Brain microvascular endothelial cell (primary cell): ENCODE measurements around the gene MMP17.

Experiments used
- DNase-seq: peaks from one replicate; pipeline ENCODE4 v3.0.0-alpha.2; 2020
- H3K27ac ChIP-seq: fragments of 250-450 bp; sonication (Bioruptor Pico); 2 replicates; pipeline ENCODE4 v1.5.1; 2020; ENCODE audit warnings: mild to moderate bottlenecking, moderate library complexity
- H3K27me3 ChIP-seq: fragments of 250-450 bp; sonication (Bioruptor Pico); replicated peaks from 2 replicates; pipeline ENCODE4 v1.5.1; 2020; ENCODE audit warnings: mild to moderate bottlenecking
- H3K36me3 ChIP-seq: fragments of 250-450 bp; sonication (Bioruptor Pico); replicated peaks from 2 replicates; pipeline ENCODE4 v1.5.1; 2020; ENCODE audit warnings: mild to moderate bottlenecking
- H3K4me3 ChIP-seq: 2 replicates; pipeline ENCODE4 v1.5.1; 2011; ENCODE audit warnings: low read depth, mild to moderate bottlenecking, control low read depth, low read length, moderate library complexity
- CTCF ChIP-seq: IDR thresholded peaks from 2 replicates; pipeline ENCODE4 v1.5.1; 2011; ENCODE audit warnings: low read depth, mild to moderate bottlenecking, moderate library complexity, low read length, control low read depth, inconsistent platforms; ENCODE audit errors: missing control alignments
- in situ Hi-C: cut with HindIII; loops from 2 replicates; pipeline ENCODE4 v1.10.0; 2017; ENCODE audit warnings: low sequenced_read_pairs, low pct_ligation_motif_present

Gene MMP17

DNA sequence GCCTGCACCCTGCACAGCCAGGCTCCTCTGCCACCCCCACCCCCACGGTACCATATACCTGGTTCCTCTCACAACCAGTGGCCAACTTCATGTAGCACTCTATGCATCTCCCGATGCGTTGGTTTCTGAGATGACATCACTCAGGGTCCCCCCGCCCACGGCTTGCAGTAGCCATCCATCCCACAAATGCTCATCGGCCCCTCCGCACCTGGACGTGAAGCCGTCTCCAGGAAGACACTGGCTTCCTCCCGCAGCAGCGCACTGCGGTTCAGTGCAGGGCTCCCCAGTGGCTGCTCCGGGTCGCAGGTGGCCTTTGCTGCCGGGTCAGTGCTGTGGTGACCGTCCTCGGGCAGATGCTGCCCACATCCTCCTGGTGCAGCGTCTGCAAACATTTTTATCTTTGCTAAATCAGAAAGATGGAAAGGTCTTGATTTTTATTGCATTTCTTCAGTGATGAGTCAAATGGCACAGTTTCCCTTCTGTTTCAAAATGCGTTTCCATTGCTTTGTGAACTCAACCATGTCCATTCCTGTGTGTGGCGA is 27.5 kb upstream of the MMP17 start:
- in situ Hi-C loops: no loop called here
- DNase-seq: no peak
- H3K27me3 ChIP-seq: no peaks in the 10 kb centered on the region
- H3K36me3 ChIP-seq: peaks cover 9% of the 10 kb centered on the region
- H3K27ac ChIP-seq: no peak overlapping the region
- no peak overlapping the region for H3K4me3 ChIP-seq
- TF ChIP-seq CTCF: no peak

DNA sequence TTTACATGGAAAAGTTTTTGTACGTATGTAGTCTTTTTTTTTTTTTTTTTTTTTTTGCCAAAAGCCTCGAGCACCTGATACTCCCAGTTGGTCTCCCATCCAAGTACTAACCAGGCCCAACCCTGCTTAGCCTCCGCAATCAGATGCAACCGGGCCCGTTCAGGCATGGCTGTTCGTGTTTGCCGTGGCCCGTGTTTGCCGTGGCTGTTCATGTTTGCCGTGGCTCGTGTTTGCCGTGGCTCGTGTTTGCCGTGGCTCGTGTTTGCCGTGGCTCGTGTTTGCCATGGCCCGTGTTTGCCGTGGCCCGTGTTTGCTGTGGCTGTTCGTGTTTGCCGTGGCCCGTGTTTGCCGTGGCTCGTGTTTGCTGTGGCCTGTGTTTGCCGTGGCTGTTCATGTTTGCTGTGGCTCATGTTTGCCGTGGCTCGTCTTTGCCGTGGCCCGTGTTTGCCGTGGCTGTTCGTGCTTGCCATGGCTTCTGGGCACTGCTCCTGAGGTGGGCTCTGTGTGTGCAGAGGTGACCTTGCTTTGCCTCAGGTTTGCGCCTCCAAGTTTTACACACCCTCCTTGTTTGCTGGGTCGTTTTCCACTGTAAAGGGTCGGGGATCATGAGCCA is 26.8 kb upstream of the MMP17 start:
- TF ChIP-seq CTCF: no peak
- H3K27ac ChIP-seq: no peak overlapping the region
- H3K4me3 ChIP-seq: no peak overlapping the region
- DNase-seq: no peak
- H3K36me3 ChIP-seq: peaks cover 9% of the 10 kb centered on the region
- in situ Hi-C loops: no loop called here
- no peaks in the 10 kb centered on the region for H3K27me3 ChIP-seq

DNA sequence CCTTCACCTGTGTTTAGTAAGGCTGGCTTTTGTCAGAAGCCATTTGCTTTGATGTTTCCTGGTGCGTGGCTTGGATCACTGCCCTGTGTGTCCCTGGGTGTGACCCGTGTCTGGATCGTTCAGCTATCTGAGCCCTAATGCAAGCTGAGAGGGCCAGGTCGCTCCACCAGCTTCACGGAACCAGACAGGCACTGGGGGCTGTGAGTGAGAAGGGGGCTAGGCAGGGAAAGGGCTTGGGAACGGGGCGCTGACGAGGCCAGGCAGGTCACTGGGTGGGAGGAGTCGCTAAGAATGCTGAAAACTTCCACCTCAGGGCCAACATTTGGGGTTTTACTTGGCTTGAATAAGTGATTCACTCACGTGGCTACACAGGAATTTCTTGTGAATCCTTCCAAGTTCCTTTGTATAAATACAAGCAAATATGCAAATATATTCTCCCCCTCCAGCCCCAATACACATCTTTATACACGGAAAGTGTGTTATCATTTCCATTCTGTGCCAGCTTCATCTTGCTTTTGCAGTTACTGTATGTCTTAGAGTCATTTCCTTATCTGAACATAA is 24.2 kb upstream of the MMP17 start:
- DNase-seq: peak; percentile 18
- Histone ChIP-seq H3K27me3 (no peaks in the 10 kb centered on the region), H3K4me3 (no peak overlapping the region), H3K36me3 (peaks cover 9% of the 10 kb centered on the region), H3K27ac (no peak overlapping the region)
- TF ChIP-seq CTCF: no peak
- in situ Hi-C loops: no loop called here

GRCh38 chr12:131805421-131805820 is 22.8 kb upstream of the MMP17 start:
- Histone ChIP-seq H3K36me3 (peaks cover 3% of the 10 kb centered on the region), H3K27ac (no peak overlapping the region), H3K27me3 (no peaks in the 10 kb centered on the region), H3K4me3 (no peak overlapping the region)
- in situ Hi-C loops: no loop called here
- DNase-seq: no peak
- TF ChIP-seq CTCF: no peak

DNA sequence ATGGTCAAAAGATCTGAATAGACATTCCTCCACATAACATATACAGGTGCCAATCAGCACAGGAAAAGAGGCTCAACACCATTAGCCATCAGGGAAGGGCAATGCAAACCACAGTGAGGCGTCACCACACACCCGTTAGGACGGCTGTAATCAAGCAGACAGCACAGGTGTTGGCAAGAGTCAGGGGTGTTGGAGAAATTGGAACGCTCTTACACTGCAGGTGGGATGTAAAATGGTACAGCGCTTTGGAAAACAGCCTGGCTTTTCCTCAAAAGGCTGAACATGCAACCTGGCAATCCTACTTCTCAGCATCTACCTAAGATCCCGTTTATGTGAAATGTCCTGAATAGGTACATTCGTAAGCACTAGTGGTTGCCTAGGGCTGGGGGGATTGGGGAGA is 21.5 kb upstream of the MMP17 start:
- DNase-seq: no peak
- Histone ChIP-seq H3K27ac (no peak overlapping the region), H3K27me3 (no peaks in the 10 kb centered on the region), H3K4me3 (no peak overlapping the region), H3K36me3 (peaks cover 3% of the 10 kb centered on the region)
- in situ Hi-C loops: no loop called here
- TF ChIP-seq CTCF: no peak
